ENCODE results near the gene WAS.
A peak's percentile ranks its signal among the peaks of the same experiment; 100 is the strongest.
"Not testable (repeated sequence)": the region's sequence is repeated elsewhere in the genome, so short reads cannot be mapped to it uniquely, and the experiment has no call there.

Gene WAS
- total RNA-seq = 26.6 to 62.4 (median 39.1) reads per million in 9 experiments

DNA sequence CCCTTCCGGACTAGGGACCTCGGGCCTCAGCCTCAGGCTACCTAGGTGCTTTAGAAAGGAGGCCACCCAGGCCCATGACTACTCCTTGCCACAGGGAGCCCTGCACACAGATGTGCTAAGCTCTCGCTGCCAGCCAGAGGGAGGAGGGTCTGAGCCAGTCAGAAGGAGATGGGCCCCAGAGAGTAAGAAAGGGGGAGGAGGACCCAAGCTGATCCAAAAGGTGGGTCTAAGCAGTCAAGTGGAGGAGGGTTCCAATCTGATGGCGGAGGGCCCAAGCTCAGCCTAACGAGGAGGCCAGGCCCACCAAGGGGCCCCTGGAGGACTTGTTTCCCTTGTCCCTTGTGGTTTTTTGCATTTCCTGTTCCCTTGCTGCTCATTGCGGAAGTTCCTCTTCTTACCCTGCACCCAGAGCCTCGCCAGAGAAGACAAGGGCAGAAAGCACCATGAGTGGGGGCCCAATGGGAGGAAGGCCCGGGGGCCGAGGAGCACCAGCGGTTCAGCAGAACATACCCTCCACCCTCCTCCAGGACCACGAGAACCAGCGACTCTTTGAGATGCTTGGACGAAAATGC is at the start of gene WAS:
TSS of gene WAS (plus strand) at position 389 of the 572 bp plus-strand sequence. CDS start at position 444, 55 bp downstream.
- H3K36me3 Mint-ChIP-seq (ENCODE audit: insufficient read depth) = peaks cover 28% of the 10 kb centered on the region
- H3K27me3 Mint-ChIP-seq = no peaks in the 10 kb centered on the region
- peak within 1 kb of the TSS; percentile 96 for H3K4me3 Mint-ChIP-seq
- peak in 2 of 3 experiments; percentile 12 to 28 for DNase-seq
- H3K9me3 Mint-ChIP-seq = no peaks in the 10 kb centered on the region
- H3K4me1 Mint-ChIP-seq (ENCODE audit: low read depth in 2 of 2) = peaks cover 40 to 51% of the 10 kb centered on the region in 2 donors
- peak; percentile 92 for ATAC-seq (replicated peaks)
- peak within 1 kb of the TSS; percentile 97 for H3K27ac Mint-ChIP-seq

DNA sequence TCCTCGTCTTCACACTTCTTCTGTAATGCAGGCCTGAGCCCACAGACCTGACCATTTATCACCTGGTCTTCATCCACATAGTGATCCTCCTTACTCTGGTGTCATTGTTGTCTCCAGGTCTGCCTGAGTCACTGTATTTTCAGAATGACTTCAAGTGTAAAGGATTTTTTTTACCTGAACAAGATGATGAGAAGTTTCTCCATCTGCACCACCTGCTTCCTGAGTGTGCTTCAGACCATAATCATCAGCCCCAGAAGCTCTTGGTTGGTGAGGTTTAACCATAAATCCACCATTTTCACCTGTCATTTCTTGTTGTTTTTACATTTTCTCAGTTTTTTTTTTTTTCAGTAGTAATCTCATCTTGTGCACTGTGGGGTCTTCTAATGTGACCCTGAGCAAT is 47.3 kb upstream of the WAS start:
- Mint-ChIP-seq H3K4me1 (ENCODE audit: low read depth in 2 of 2) (peaks cover 0 to 9% of the 10 kb centered on the region in 2 donors), H3K27ac (peak overlapping the region in 1 of 2 donors; percentile 3), H3K9me3 (no peaks in the 10 kb centered on the region), H3K4me3 (no peak overlapping the region), H3K36me3 (ENCODE audit: insufficient read depth) (peaks cover 3% of the 10 kb centered on the region), H3K27me3 (no peaks in the 10 kb centered on the region)
- ATAC-seq (replicated peaks) = no peak
- no peak for DNase-seq

- H3K27me3 Mint-ChIP-seq = no peaks in the 10 kb centered on the region
- peaks cover 0 to 5% of the 10 kb centered on the region in 2 donors for H3K4me1 Mint-ChIP-seq (ENCODE audit: low read depth in 2 of 2)
- no peak overlapping the region for H3K4me3 Mint-ChIP-seq
- H3K9me3 Mint-ChIP-seq = no peaks in the 10 kb centered on the region
- no peak overlapping the region for H3K27ac Mint-ChIP-seq
- no peaks in the 10 kb centered on the region for H3K36me3 Mint-ChIP-seq (ENCODE audit: insufficient read depth)
- ATAC-seq (replicated peaks) (no peak), DNase-seq (no peak)
Observed at GRCh38 chrX:48636776-48637175, 46.8 kb upstream of the WAS start.

- no peak for ATAC-seq (replicated peaks)
- no peaks in the 10 kb centered on the region for H3K36me3 Mint-ChIP-seq (ENCODE audit: insufficient read depth)
- no peak for DNase-seq
- no peak overlapping the region for H3K4me3 Mint-ChIP-seq
- H3K4me1 Mint-ChIP-seq (ENCODE audit: low read depth in 2 of 2) = peaks cover 0 to 3% of the 10 kb centered on the region in 2 donors
- H3K27me3 Mint-ChIP-seq = no peaks in the 10 kb centered on the region
- no peak overlapping the region for H3K27ac Mint-ChIP-seq
- H3K9me3 Mint-ChIP-seq = no peaks in the 10 kb centered on the region
Observed at GRCh38 chrX:48645669-48646068, 37.9 kb upstream of the WAS start.

DNA sequence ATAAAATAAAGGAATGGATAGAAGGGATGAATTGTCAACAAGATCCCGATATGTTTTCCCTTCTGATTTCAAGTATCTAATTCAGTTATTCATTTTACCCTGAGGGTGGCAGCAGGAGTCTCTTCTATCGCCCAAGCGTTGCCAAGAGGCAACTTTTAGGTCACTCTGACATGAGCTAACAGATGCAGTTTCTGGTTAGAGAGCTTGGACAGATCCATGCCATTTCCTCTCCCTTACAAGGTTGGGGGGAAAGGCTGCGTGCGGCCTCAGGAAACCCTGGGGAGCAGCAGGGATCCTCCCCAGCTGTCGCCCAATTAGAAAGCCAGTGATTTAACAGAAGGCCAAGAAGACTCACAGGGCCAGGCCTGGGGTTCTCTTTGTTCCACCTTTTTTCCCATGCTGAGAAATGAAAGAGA is 35.3 kb upstream of the WAS start:
- H3K27me3 Mint-ChIP-seq = no peaks in the 10 kb centered on the region
- no peak overlapping the region for H3K4me3 Mint-ChIP-seq
- DNase-seq (peak; percentile 25 to 34 (median 26)), ATAC-seq (replicated peaks) (peak; percentile 73)
- H3K27ac Mint-ChIP-seq = no peak overlapping the region
- H3K9me3 Mint-ChIP-seq = no peaks in the 10 kb centered on the region
- H3K36me3 Mint-ChIP-seq (ENCODE audit: insufficient read depth) = no peaks in the 10 kb centered on the region
- peaks cover 0 to 3% of the 10 kb centered on the region in 2 donors for H3K4me1 Mint-ChIP-seq (ENCODE audit: low read depth in 2 of 2)

DNA sequence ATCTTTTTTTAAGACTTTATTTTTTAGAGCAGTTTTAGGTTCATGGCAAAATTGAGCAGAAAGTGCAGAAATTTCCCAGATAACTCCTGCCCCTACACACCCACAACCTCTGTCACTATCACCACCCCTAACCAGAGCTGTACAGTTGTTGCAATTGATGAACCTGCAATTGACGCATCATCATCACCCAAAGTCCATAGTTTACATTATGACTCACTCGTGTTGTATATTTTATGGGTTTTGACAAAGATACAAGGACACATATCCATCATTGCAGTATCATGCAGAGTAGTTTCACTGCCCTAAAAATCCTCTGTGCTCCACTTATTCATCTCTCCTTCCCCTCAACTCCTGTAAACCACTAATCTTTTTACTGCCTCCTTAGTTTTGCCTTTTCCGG is 34.5 kb upstream of the WAS start:
- Mint-ChIP-seq H3K36me3 (ENCODE audit: insufficient read depth) (no peaks in the 10 kb centered on the region), H3K4me1 (ENCODE audit: low read depth in 2 of 2) (peaks cover 0 to 3% of the 10 kb centered on the region in 2 donors), H3K4me3 (no peak overlapping the region), H3K9me3 (no peaks in the 10 kb centered on the region), H3K27me3 (no peaks in the 10 kb centered on the region), H3K27ac (no peak overlapping the region)
- ATAC-seq (replicated peaks) = no peak
- no peak for DNase-seq

DNA sequence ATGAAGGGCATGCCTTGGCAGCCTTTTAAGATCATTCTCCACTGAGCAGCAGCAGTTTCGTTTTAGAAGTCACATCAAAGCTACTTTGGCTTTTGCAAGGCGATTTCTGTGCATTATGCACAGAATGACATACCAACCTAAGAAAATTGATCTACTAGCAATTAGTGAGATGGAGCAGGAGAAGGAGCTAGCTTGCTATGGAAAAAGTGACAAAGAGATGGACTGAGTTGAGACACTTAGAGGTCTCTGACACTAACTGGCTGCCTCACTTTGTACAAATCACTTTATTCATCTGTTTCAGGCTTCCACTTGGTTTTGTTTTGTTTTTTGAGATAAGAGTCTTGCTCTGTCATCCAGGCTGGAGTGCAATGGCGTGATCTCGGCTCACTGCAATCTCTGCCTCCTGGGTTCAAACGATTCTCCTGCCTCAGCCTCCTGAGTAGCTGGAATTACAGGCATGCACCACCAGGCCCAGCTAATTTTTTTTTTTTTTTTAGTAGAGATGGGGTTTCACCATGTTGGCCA is 31.5 kb upstream of the WAS start:
- DNase-seq; H3K27ac Mint-ChIP-seq; H3K27me3 Mint-ChIP-seq; H3K36me3 Mint-ChIP-seq (ENCODE audit: insufficient read depth); ATAC-seq (replicated peaks); H3K4me1 Mint-ChIP-seq (ENCODE audit: low read depth in 2 of 2); H3K4me3 Mint-ChIP-seq; H3K9me3 Mint-ChIP-seq: not testable (repeated sequence)

- not testable (repeated sequence) for H3K27me3 Mint-ChIP-seq; H3K9me3 Mint-ChIP-seq; H3K4me1 Mint-ChIP-seq (ENCODE audit: low read depth in 2 of 2); ATAC-seq (replicated peaks); DNase-seq; H3K4me3 Mint-ChIP-seq; H3K36me3 Mint-ChIP-seq (ENCODE audit: insufficient read depth); H3K27ac Mint-ChIP-seq
Observed at GRCh38 chrX:48654746-48655145, 28.9 kb upstream of the WAS start.

DNA sequence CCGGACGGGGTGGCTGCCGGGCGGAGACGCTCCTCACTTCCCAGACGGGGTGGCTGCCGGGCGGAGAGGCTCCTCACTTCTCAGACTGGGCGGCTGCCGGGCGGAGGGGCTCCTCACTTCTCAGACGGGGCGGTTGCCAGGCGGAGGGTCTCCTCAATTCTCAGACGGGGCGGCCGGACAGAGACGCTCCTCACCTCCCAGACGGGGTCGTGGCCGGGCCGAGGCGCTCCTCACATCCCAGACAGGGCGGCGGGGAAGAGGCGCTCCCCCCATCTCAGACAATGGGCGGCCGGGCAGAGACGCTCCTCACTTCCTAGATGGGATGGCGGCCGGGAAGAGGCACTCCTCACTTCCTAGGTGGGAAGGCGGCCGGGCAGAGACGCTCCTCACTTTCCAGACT is 23.9 kb upstream of the WAS start:
- not testable (repeated sequence) for H3K4me3 Mint-ChIP-seq; H3K9me3 Mint-ChIP-seq; H3K27ac Mint-ChIP-seq; DNase-seq; ATAC-seq (replicated peaks); H3K36me3 Mint-ChIP-seq (ENCODE audit: insufficient read depth); H3K4me1 Mint-ChIP-seq (ENCODE audit: low read depth in 2 of 2); H3K27me3 Mint-ChIP-seq

GRCh38 chrX:48663241-48663640 is 20.4 kb upstream of the WAS start:
- DNase-seq = no peak
- Mint-ChIP-seq H3K36me3 (ENCODE audit: insufficient read depth) (peaks cover 3% of the 10 kb centered on the region), H3K4me3 (no peak overlapping the region), H3K27me3 (no peaks in the 10 kb centered on the region), H3K27ac (no peak overlapping the region), H3K4me1 (ENCODE audit: low read depth in 2 of 2) (peaks cover 5 to 6% of the 10 kb centered on the region in 2 donors), H3K9me3 (no peaks in the 10 kb centered on the region)
- no peak for ATAC-seq (replicated peaks)

DNA sequence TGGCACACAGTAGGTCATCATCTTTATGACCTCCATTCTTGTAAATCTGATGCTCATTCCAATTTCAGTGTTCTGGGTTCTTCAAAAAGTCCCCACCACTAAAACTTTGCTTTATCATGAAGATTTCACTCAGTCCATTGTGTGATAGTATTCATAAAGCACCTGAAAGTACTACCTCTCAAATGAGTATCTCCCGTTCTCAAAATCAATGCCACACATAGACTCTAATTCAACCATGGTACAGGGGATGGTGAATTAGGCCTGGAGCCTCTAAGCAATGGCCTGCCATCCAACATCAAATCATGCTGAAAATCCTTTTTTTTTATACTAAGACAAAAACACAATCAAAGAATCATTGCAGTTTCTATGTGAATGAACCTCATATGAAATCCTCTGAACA is 19.4 kb upstream of the WAS start:
- peaks cover 5 to 6% of the 10 kb centered on the region in 2 donors for H3K4me1 Mint-ChIP-seq (ENCODE audit: low read depth in 2 of 2)
- H3K4me3 Mint-ChIP-seq = no peak overlapping the region
- no peaks in the 10 kb centered on the region for H3K9me3 Mint-ChIP-seq
- no peak overlapping the region for H3K27ac Mint-ChIP-seq
- ATAC-seq (replicated peaks) = no peak
- H3K36me3 Mint-ChIP-seq (ENCODE audit: insufficient read depth) = peaks cover 3% of the 10 kb centered on the region
- H3K27me3 Mint-ChIP-seq = no peaks in the 10 kb centered on the region
- no peak for DNase-seq

DNA sequence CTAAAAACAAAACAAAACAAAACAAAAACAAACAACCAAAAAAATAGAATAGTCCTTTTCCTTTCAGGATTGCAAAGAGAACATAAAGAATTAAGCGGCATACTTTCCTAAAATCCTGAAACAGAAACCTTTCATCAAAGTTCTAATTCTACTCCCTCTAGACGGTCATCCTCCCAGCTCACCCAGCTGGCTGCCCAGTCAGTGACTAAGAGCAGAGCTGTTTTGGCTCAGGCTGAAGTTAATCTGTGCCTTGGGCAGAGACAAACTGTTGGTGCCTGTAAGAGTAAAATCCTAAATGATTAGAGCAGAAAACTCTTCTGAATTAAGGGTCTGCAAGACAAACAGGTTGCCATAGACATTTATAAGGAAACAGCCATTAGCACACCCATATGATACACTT is 17.6 kb upstream of the WAS start:
- Mint-ChIP-seq H3K4me1 (ENCODE audit: low read depth in 2 of 2) (peaks cover 2 to 4% of the 10 kb centered on the region in 2 donors), H3K36me3 (ENCODE audit: insufficient read depth) (peaks cover 3% of the 10 kb centered on the region), H3K9me3 (no peaks in the 10 kb centered on the region), H3K27ac (no peak overlapping the region), H3K4me3 (no peak overlapping the region), H3K27me3 (no peaks in the 10 kb centered on the region)
- DNase-seq = no peak
- ATAC-seq (replicated peaks) = no peak

DNA sequence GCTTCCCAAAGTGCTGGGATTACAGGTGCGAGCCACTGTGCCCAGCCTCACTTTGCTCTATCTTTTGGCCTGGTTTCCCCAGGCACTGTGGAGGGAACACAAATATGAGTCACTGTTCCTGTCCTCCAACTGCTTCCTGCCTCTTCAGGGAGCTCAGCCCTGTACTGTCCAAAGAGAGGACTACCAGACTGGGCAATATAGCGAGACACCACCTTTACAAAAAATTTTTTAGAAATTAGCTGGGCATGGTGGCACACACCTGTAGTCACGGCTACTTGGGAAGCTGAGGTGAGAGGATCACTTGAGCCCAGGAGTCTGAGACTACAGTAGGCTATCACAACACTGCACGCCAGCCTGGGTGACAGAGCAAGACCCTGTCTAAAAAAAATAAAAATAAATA is 16.9 kb upstream of the WAS start:
- no peaks in the 10 kb centered on the region for H3K27me3 Mint-ChIP-seq
- DNase-seq (no peak), ATAC-seq (replicated peaks) (no peak)
- H3K27ac Mint-ChIP-seq = no peak overlapping the region
- no peaks in the 10 kb centered on the region for H3K9me3 Mint-ChIP-seq
- no peak overlapping the region for H3K4me3 Mint-ChIP-seq
- H3K4me1 Mint-ChIP-seq (ENCODE audit: low read depth in 2 of 2) = no peaks in the 10 kb centered on the region
- peaks cover 3% of the 10 kb centered on the region for H3K36me3 Mint-ChIP-seq (ENCODE audit: insufficient read depth)

GRCh38 chrX:48667509-48667908 is 16.1 kb upstream of the WAS start:
- Mint-ChIP-seq H3K27me3 (no peaks in the 10 kb centered on the region), H3K4me3 (no peak overlapping the region), H3K36me3 (ENCODE audit: insufficient read depth) (peaks cover 3% of the 10 kb centered on the region), H3K27ac (no peak overlapping the region), H3K9me3 (no peaks in the 10 kb centered on the region), H3K4me1 (ENCODE audit: low read depth in 2 of 2) (no peaks in the 10 kb centered on the region)
- DNase-seq (no peak), ATAC-seq (replicated peaks) (no peak)

Measured in effector memory CD8-positive, alpha-beta T cell (primary cell).